HG02884 (cell line): ENCODE results near the gene ZBTB16.

Experiments used
- ATAC-seq: cut with Tn5 transposase; IDR thresholded peaks from one replicate; pipeline ENCODE4 v1.9.1; 2021; ENCODE audit warnings: mild to moderate bottlenecking, moderate library complexity; ENCODE audit not compliant: unreplicated experiment

Gene ZBTB16

DNA sequence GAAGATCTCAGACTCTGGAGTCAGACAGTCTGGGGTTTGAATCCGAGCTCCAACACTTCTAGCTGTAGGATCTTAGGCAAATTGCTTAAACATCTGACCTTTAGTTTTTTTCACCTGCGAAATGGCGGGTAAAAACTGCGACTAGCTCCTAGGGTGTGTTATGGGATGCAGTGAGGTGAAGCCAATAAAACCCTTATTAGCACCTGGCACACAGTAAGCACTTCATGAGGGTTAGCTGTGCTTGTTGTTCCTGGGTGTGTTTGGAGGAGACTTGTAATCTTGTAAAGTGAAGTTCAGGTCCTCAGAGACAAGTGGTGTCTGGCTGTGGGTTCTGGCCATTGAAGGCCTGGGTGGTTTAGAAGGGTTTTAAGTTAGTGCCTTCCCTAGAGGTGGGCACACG, 68.9 kb downstream of the ZBTB16 start:
- ATAC-seq: no peak

DNA sequence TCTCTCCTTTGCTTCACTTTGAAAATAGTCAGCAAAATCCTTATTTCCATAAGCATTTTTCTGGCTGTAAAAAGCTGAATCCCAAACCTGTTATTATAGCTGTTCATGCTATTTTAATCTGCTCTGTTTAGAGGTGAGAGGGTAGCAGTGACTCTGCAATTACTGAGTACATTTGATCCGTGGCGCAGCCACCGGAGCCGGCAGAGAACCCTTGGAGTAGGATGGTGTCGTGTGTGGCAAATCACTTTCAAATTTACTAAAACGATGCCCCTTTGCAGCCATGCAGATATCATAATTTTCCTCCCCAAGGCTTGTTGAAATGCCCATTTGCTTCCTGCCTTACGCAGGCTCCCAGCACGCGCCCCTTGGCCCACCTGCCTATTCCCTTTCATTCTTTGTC, 69.6 kb downstream of the ZBTB16 start:
- ATAC-seq: no peak

DNA sequence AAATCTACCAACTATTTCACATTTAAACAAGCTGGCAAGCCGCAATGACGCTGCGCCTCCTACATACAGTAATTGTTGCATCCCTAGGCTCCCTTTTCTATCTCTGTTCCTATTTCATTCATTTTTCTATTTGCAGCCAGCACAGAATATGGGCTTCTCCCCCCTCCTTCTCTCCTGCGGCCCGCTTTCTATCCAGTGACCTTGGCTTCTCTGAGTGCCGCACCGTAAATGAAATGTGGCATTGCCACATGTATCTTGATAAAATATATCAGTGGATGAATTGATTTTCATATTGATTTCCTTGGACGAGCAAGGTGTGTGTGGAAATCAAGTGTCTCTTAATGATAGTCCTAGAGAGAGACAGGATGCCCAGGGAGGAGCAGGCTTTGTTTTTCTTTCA, 70.2 kb downstream of the ZBTB16 start:
- ATAC-seq: no peak

DNA sequence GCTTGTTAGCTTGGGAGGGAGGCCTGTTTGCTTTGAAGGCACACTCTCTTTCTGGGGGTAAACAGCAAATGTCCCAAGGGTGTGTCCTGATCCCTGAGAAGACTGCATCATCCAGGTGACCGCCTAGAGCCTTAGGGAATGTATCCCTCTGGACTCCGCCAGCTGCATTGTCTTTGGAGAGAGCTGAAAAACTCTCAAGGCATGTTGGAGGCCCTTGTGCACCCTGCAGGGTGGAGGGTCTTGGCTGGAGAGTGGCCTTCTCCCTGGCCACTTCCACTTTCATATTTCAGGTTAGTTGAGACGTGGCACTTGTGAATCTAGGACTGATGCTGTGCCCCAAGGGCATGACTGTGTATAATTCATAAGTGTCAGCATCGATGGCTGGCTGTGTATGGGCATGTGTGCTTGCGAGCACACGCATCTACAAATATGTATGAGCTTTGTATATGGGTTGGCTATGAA, 70.6 kb downstream of the ZBTB16 start:
- no peak for ATAC-seq

DNA sequence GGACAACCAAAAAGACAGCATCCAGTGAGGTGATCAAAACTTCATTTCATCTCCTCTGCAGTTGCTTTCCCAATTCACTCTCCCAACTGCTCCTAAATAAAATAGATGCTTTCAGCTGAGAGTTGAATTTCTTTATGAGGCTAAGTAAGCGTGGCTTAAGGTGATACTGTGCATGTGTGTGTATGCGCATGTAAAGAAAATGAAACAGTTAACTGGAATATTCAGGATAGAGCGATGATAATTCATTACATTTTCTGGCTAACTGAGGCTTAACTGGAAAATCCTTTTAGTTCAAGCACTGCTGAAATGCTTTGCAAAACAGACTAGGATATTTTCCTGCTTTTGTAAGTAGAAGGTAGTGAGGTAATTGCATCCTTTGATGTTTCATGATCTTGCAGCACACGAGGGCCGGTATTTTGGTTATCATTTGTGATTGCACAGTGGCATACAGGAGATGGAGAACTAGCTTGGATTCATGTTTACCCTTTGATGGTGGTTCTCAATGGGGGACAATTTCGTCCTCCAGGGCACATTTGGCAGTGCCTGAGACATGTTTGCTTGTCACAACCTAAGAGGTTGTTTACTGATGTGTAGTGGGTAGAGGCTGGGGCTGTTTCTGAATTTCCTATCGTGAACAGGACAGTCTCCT, 71.2 kb downstream of the ZBTB16 start:
- ATAC-seq: no peak

DNA sequence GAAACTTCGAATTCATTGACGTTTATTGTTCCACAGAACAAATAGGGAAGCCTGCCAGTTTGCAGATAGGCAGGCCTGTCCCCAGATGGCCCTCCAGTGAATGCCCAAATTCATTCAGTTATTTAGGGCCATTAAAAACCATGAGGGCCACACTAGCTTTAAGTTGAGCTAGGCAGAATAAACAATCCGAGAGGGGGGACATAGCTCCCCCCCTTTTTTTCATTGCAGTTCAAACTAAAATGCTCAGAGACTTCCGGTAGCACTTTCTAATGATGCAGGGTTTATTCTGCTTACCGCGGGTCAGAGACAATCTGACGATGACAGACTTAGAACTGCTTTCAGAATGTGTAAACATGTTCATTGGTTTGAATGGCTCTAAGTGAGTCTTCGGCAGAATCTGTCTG, 72.0 kb downstream of the ZBTB16 start:
- ATAC-seq: no peak

DNA sequence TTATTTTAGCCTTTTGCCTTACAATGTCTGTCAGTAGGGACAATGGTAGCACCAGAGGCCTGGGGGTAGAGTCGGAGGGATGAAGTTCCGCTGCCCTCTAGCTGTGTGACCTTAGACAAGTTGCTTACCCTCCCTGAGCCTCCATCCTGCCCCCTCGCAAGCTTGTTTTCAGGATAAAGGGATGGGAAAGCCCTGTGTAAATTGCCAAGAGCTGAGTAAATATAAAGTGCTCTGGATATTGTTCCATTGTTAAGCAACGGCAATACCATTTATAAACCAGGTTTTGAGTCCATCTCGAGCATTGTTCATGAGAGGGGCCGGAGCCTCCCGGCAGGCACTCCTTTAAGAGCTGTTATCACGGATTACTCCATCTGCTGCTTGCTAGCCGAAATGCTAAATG, 72.9 kb downstream of the ZBTB16 start:
- ATAC-seq: no peak

DNA sequence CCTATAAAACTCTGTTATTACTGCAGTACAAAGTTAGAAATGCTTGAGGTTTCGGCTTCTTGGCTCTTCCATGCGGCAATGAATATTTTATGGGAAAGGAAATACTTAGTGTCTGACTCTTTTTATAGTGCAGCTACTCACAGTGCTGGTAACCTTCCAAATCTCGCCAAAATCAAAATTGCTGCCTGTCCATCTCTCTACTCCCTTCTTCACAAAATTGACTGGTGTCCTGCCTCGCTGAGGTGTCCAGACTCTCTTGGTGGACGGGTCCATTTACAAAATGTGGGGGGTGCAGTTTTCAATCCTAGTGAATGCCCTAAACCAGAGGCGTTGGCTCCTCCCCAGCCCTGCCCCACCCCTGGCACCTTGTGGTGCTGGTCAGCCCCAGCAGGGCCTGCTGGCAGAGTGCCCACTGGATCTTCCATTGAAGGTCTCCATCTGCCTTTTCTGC, 73.5 kb downstream of the ZBTB16 start:
- no peak for ATAC-seq

DNA sequence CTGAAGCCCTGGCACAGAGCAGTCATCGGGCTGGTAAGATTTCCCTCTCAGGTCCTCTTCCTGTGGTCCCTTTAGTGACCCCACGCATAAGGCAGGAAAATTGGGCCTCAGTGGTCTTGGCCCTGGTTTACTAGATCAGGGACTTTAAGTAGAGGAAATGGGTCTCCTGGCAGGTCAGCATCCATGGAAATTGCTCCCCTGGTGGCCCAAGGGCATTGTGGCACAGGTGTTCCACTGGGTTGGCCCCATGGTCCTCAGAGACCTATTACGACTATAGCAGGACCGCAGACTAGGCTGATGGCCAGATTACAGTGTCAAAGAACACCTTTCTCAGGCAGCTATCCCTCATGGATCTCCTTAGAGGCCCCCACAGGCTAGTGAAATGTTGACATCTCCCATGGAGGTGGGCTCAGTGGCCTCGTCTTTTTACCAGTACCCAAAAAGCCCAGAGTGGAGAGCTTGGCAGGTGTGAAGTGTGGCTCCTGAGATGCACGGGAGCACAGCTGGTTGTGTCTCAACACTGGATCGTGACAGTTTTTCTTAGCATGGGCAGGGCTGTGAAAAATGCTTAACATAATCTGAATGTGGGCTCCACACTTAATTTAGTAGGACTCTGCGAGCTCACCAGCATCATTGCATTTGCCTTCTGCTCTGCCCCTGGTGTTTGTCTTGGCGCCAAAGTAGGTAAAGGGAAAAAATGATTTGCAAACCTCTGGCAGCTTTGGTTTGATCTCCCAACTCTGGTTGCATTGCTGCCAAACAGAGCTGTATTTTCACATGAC, 74.2 kb downstream of the ZBTB16 start:
- ATAC-seq: no peak

DNA sequence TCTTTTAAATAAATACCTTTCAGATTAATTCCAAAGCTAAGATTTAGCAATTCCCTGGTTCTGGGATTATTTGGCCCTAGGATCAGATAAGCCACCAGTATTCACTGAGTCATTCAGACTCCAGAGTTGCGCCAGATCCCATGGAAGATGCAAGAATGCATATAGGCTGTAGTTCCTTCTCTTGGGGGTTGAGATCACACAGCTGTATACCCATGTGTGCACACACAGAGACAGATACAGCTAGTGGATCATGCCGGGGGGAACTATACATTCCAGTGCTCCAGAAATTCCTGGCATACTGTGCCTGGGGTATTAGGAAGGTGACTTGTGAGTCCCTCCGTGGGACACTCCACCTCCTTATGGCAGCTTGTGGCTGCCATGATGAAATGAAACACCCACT, 75.4 kb downstream of the ZBTB16 start:
- ATAC-seq: no peak

DNA sequence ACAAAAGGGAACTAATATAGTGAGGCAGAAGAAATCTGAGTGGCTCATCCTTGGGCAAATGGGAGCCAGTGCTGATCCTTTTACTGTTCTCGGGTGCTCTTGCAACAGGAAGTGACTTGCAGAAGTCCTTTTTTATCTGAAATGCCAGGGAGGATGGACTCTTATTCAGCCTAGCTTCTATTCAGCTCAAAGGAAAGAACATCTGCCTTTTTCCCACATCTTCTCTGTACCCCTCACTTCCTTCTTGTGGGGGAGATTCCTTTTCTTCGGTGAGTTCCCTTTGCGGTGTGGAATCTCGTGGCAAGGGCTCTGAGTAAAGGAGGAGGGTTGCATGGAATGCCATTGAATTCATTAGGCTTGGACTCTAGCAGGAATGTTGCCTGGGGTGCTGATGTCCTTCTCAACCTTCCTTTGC, 76.2 kb downstream of the ZBTB16 start:
- ATAC-seq: no peak

DNA sequence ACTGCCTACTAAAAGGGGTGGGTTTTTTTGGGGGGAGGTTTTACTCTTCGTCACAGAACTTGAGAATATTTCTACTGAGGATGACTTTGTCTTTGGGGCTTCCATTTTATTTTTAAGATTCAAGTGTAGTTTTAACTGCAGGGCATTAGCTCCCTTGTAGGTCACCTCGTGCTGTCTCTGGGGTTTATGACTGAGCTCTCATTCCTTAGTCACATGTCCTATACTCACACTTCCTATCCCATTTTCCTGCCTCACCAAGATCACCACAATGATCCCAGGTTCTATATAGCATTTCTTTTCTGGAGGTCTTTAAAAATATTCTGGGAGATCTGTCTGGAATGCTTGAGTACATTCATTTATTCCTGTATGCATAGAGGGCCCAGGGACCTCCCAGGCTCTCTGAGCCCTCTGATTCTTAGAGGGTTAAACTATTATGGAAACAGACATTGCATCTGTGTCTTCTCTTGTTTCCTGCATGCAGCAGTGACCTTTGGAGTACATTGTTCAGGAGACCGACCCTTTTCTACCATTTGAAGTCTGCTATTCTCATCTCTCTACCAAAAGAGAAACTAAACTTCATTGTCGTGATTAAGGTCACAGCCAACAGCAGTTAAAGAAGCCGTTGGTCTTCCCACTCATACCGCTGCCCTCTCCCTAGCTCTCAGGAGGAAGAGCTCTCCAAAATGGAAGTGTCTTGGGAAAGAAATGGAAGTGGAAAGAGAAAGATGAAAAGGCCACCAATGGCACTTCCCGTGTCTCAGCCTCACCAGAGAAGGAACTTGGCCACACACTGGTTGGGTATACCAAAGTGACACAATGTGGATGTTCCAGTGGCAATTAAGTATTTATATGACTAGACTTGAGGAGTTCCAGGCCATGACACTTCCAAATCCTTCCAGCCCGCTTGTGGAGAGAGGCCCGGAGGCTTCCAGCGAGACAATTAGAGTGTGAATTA, 77.5 kb downstream of the ZBTB16 start:
- no peak for ATAC-seq

DNA sequence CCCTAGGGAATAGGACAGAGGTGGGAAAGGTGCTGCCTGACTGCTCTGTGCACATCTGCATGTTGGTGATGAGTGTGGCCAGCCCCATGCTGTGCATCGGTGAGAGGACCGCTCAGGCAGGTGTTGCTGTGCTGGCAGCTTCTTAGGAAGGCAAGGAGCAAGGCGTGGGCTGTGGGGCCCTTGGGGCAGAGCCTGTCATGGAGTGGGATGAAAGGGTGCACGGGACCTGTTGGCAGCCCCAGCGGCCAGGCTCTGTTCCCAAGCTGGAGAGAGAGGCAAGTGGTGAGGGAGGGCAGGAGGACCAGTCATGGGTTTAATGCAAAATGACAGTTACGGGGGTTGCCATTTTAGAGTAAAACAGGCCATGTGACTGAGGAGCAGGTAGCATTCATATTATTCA, 78.3 kb downstream of the ZBTB16 start:
- ATAC-seq: no peak

DNA sequence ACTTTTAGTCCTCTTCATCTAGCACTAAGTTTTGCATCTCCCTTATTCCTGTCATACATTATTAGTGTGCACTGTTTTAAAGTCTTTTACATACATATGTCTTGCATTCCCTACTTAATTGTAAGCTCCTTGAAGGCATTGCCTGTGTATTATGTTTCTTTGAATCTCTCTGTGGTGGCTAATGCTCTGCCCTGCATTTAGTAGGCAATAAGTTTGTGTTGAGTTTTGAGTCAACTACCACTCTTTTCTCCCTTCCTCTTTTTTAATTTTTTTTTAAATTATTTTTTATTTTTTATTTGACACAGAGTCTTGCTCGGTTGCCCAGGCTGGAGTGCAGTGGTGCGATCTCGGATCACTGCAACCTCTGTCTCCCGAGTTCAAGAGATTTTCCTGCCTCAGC, 78.9 kb downstream of the ZBTB16 start:
- no peak for ATAC-seq

DNA sequence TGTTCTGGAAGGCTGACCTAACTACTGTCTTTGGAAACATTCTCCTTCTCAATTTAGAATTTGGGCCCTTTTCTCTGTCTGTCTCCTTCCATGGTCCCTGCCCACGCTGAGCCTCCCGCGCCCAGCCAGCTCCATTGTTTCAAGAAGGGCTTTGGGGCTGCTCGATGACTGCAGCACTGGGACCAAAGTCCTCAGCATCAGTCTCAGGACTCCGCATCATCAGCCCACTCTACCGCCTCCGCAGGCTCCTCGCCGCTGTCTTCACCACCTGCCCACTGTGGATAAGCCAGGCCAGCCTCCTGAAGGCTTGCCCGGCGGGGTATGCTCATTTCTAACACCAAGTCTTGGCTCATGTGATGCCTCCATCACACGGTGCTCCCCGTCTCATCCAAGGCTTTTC, 81.3 kb downstream of the ZBTB16 start:
- no peak for ATAC-seq

DNA sequence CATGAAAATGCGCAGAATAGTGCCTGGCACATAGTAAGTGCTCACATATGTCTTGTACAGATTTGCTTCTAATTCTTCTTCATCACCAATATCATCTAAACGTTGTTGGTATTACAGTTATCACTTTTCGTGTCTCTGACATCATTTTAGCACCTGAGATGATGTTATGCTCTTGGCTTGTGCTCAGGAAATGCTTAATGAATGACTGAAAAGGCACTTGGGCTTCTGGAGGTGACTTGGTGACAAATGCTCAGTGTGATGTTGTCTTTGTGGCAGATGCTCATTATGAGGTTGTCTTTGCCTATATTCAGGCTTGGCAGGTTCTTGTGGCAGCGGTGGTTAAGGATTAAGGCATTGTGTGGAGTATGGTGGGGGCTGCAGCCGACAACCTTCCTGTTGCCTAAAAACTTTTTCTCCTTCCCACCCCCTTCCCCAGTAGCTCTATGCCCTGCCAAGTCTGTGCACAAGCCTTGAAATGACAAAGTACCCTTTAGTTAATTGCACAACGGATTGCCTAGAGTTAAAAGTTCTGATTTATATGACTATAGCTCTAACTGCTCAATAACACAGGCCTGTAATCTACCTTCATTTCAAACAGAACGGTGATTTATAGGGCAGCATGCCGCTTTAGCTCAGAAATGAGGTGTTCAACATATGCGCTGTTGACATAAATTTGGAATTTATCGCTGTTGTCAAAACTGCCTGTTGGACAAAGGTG, 82.5 kb downstream of the ZBTB16 start:
- ATAC-seq: no peak

DNA sequence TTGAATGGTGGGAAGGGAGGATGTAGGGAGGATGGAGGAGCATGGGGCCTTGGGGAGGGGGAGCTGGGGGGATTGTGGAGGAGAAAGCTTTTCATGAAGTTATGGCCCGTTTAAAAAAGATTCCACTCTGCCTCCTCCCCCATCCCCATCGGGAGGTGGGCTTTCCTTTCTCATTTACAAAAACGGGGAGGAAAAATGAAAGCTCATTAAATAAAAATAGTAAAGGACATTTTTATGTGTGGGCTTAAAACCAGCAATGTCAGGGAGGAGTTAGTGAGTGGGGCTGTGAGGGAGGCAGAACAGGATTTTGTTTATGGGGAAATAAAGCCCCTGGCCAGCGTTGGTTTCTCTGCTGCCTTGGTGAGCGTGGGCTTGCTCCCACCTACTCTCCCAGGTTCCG, 83.2 kb downstream of the ZBTB16 start:
- ATAC-seq: no peak

DNA sequence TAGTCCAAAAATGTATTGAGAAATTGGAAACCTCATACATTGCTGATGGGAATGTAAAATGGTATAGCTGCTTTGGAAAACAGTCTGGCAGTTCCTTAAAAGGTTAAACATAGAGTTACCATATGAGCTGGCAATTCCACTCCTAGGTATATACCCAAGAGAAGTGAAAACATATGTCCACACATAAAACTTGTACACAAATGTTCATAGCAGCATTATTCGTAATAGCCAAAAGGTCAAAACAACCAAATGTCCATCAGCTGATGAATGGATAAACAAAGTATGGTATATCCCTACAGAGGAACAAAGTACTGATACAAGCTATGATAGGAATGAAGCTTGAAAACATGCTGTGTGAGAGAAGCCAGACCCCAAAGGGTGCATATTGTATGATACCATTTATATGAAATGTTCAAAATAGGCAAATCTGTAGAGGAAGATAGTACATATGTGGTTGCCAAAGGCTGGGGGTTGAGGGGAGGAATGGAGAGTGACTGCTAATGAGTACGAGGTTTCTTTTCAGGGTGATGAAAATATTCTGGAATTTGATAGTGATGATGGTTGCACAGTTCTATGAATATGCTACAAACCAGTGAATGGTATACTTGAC, 85.8 kb downstream of the ZBTB16 start:
- no peak for ATAC-seq

DNA sequence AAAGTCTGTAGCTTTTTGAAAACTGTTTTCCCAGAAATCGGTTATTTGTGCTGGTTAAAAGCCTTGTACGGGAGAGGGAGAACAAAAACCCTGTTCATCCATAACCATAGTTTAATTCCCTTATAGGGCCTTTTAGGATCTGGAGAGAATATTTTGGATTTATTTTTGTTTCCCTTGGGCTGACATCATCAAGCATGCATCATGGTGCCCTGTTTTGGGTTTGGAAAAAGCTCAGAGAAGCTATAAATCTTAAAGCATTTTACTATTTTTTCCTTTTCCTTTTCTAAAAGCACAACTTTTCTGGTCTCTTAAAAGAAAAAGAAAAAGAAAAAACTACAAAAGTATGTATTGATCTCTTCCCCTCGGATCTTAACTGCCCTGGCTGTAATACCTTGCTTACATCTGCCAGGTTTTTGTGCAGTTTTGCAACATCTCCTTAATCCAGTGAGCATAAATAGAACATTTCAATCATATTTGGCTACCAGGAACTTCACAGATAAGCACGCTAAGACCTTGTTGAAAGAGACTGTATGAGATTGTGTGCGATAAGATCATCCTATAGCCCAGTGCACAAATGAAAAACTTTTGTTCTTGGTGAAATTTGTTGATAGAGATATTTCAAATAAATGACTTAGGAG, 88.0 kb downstream of the ZBTB16 start:
- no peak for ATAC-seq

DNA sequence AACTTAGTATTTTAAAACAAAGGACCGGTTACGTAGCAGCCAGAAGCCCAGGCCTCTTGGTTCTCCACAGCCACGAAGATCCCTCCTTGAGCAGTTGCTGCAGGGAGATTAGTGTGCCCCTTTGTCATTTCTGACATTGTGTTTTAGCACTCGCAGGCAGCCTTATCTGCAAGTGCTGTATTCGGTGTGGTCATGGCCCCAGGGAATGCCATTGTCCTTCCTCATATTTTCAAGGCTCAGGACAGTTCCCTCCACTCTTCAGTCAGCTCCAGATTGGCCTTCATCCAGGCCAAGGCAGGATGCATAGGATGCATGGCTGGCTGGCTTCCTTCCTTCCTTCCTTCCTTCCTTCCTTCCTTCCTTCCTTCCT, 88.5 kb downstream of the ZBTB16 start:
- no peak for ATAC-seq
